K562 (cell line): ENCODE measurements around the gene ANO10.
"Not testable (repeated sequence)": the region's sequence is repeated elsewhere in the genome, so short reads cannot be mapped to it uniquely, and the experiment has no call there.

Source experiments
- GTF2F1 ChIP-seq: IDR thresholded peaks from 2 replicates; pipeline ENCODE4 v1.6.1; 2011; ENCODE audit warnings: low read depth, low read length, improper control_type of control experiment
- MAFK ChIP-seq: IDR thresholded peaks from 2 replicates; pipeline ENCODE4 v1.6.1; 2011; ENCODE audit warnings: low read length, improper control_type of control experiment
- MYC ChIP-seq, 2 experiments: fragments of 250-450 bp in 1 of 2; sonication (Bioruptor Pico) in 1 of 2; IDR thresholded peaks; 2 replicates each; pipeline versions ENCODE4 v1.5.1 to v1.6.1; 2012 to 2021; ENCODE audit warnings: low read depth in 2 of 2, borderline replicate concordance in 1 of 2, improper control_type of control experiment in 1 of 2, low read length in 1 of 2, mild to moderate bottlenecking in 1 of 2, moderate library complexity in 1 of 2
- NFATC3 ChIP-seq: fragments of 450-650 bp; IDR thresholded peaks from 2 replicates; pipeline ENCODE4 v1.6.1; 2017; ENCODE audit warnings: mild to moderate bottlenecking
- POLR3A ChIP-seq: IDR thresholded peaks from 2 replicates; pipeline ENCODE4 v1.6.1; 2011; ENCODE audit warnings: borderline replicate concordance, mild to moderate bottlenecking, moderate library complexity; ENCODE audit not compliant: insufficient read length, insufficient read depth; ENCODE audit errors: extremely low read depth
- RFX5 ChIP-seq: IDR thresholded peaks from 2 replicates; pipeline ENCODE4 v1.6.1; 2011; ENCODE audit warnings: low read depth, mild to moderate bottlenecking, improper control_type of control experiment, low read length
- TCF3 ChIP-seq: sonication (generic); formaldehyde crosslinking; IDR thresholded peaks from 2 replicates; pipeline ENCODE4 v1.4.0; 2020; ENCODE audit warnings: mild to moderate bottlenecking, missing genetic modification reagents
- ZNF12 ChIP-seq: sonication (generic); formaldehyde crosslinking; IDR thresholded peaks from 2 replicates; pipeline ENCODE4 v1.4.0; 2020; ENCODE audit warnings: mild to moderate bottlenecking, missing genetic modification reagents
- ZZZ3 ChIP-seq: fragments of 450-650 bp; IDR thresholded peaks from 2 replicates; pipeline ENCODE4 v1.6.1; 2016; ENCODE audit warnings: antibody characterized with exemption, mild to moderate bottlenecking, moderate library complexity
- TF ChIP-seq, protein P1 (sequence below), 3 experiments: IDR thresholded peaks in 2 of 3; conservative IDR thresholded peaks in 1 of 3; 2 replicates each; pipeline ENCODE4 v1.5.1; 2011 to 2012; ENCODE audit warnings: low read length in 3 of 3, mild to moderate bottlenecking in 3 of 3, control low read depth in 2 of 3, improper control_type of control experiment in 1 of 3, inconsistent platforms in 1 of 3, low read depth in 1 of 3, mixed read lengths in 1 of 3, moderate library complexity in 1 of 3; ENCODE audit not compliant: insufficient read depth in 2 of 3

DNA sequence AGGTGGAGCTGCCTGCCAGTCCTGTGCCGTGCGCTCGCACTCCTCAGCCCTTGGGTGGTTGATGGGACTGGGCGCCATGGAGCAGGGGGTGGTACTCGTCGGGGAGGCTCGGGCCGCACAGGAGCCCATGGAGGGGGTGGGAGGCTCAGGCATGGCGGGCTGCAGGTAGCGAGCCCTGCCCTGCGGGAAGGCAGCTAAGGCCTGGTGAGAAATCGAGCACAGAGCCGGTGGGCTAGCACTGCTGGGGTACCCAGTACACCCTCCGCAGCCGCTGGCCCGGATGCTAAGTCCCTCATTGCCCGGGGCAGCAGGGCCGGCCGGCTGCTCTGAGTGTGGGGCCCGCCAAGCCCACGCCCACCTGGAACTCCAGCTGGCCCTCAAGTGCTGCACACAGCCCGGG is 34.6 kb upstream of the ANO10 start:
- TF ChIP-seq MYC (IDR thresholded peaks at IDR 0.05; ENCODE audit: low read depth, low read length); MYC (CRISPR knock-in tag; IDR thresholded peaks at IDR 0.05; ENCODE audit: borderline replicate concordance, low read depth); TCF3 (CRISPR knock-in tag); GTF2F1; POLR3A; ZZZ3; NFATC3; RFX5; ZNF12 (CRISPR knock-in tag); MAFK: not testable (repeated sequence)
- TF ChIP-seq, protein P1, sequence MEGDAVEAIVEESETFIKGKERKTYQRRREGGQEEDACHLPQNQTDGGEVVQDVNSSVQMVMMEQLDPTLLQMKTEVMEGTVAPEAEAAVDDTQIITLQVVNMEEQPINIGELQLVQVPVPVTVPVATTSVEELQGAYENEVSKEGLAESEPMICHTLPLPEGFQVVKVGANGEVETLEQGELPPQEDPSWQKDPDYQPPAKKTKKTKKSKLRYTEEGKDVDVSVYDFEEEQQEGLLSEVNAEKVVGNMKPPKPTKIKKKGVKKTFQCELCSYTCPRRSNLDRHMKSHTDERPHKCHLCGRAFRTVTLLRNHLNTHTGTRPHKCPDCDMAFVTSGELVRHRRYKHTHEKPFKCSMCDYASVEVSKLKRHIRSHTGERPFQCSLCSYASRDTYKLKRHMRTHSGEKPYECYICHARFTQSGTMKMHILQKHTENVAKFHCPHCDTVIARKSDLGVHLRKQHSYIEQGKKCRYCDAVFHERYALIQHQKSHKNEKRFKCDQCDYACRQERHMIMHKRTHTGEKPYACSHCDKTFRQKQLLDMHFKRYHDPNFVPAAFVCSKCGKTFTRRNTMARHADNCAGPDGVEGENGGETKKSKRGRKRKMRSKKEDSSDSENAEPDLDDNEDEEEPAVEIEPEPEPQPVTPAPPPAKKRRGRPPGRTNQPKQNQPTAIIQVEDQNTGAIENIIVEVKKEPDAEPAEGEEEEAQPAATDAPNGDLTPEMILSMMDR (IDR thresholded peaks at IDR 0.05 in 2 of 3, conservative IDR thresholded peaks at IDR 0.05 in 1 of 3; ENCODE audit: insufficient read depth in 2 of 3, low read depth in 1 of 3, low read length in 3 of 3): not testable (repeated sequence)
